ENCODE measurements around the gene MIA3. TPM values are rescaled to one million over a fixed set of nuclear protein-coding genes. Genes with fewer than 3 reads are reported as not detected.

Gene MIA3
- total RNA-seq, 1 donor from 2014 or later = 56.5 TPM

DNA sequence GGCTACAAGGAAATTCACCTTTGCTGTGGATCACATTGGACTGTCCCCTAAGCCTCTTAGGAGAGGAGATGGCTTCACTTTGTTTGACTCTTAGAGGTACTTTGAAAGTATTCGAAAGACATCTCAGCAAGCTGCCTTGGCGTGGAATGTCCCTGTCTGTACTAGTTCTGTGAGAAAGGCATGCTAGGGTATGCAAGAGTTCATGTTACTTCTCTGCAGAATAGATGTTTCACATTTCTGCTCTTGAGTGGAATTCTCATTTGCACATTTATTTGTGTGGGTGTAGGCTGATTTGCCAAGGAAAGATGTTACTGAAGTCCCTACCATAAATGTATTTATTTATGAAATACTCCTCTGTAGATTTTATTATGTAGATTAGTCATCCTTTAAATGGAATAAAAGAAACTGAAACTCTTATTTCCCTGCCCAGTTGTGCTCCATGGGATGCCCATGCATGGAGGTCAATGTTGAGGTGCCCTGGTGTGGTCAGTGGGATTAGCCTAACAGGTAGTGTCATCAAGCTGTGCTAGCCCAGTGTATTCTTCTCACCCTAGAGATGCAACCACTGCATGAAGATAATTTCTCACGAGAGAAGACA lies 13.8 kb downstream of the MIA3 start:
- Mint-ChIP-seq H3K4me3 (no peak overlapping the region), H3K27me3 (ENCODE audit: low read depth) (no peaks in the 10 kb centered on the region), H3K27ac (ENCODE audit: unreplicated experiment) (no peak overlapping the region), H3K36me3 (ENCODE audit: low read depth) (peaks cover 8% of the 10 kb centered on the region), H3K9me3 (no peaks in the 10 kb centered on the region), H3K4me1 (no peaks in the 10 kb centered on the region)
- TF ChIP-seq, protein P1, sequence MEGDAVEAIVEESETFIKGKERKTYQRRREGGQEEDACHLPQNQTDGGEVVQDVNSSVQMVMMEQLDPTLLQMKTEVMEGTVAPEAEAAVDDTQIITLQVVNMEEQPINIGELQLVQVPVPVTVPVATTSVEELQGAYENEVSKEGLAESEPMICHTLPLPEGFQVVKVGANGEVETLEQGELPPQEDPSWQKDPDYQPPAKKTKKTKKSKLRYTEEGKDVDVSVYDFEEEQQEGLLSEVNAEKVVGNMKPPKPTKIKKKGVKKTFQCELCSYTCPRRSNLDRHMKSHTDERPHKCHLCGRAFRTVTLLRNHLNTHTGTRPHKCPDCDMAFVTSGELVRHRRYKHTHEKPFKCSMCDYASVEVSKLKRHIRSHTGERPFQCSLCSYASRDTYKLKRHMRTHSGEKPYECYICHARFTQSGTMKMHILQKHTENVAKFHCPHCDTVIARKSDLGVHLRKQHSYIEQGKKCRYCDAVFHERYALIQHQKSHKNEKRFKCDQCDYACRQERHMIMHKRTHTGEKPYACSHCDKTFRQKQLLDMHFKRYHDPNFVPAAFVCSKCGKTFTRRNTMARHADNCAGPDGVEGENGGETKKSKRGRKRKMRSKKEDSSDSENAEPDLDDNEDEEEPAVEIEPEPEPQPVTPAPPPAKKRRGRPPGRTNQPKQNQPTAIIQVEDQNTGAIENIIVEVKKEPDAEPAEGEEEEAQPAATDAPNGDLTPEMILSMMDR (conservative IDR thresholded peaks at IDR 0.05) = no peak
- no peak for DNase-seq (ENCODE audit: low read depth, low spot score)

DNA sequence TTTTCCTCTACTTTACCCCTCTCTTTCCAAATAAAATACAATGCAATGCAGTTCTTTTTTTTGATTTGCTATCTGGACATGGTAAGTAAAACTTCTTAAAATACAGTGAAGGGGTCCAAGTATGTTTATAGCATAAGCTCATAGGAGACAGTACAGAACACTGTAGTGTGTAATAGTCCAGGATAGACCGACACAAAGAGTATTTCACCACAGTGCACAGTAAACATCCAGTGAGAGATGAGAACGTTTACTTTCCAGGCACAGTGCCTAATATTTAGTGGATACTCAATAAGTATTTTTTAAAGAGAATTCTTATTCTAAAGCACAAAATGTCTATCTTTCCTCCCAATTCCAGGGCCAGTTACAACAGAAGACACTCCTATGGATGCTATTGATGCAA lies 14.9 kb downstream of the MIA3 start:
- Mint-ChIP-seq H3K9me3 (no peaks in the 10 kb centered on the region), H3K4me1 (no peaks in the 10 kb centered on the region), H3K36me3 (ENCODE audit: low read depth) (peaks cover 8% of the 10 kb centered on the region), H3K4me3 (no peak overlapping the region), H3K27me3 (ENCODE audit: low read depth) (no peaks in the 10 kb centered on the region), H3K27ac (ENCODE audit: unreplicated experiment) (no peak overlapping the region)
- TF ChIP-seq, protein P1 (conservative IDR thresholded peaks at IDR 0.05) = no peak
- no peak for DNase-seq (ENCODE audit: low read depth, low spot score)

DNA sequence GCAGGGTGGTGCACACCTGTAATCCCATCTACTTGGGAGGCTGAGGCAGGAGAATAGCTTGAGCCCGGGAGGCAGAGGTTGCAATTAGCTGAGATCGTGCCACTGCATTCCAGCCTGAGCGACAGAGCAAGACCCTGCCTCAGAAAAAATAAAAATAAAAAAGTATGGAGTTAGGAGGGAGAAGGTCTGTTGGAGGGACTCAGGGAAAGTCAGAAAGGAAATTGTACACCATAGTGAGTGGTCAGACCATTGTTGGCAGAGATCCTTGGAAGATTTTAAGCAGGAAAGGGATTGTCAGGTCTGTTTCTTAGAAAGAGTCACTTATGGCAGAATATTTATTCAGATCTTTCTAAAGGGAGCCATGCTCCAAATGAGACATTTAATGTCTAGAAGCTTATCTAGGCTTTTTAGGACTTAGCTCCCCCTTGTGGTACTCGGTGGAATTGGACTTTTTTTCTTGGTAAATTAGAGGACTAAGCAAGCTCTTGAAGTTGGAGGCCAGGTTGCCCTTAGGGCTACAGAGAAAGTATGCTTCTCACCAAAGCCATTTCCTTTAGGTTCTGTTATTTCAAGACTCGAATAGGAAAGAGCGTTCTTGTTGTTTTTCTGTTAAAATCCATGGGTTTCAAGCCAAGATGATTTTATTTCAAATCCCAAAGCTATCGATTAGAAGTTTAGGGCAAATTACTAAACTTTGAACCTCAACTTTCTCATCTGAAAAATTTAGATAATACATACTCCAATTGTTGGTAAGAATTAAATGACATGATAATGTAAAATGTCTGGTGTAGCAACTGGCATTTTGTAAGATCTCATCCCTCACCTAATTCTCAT lies 16.5 kb downstream of the MIA3 start:
- Mint-ChIP-seq H3K4me3 (no peak overlapping the region), H3K9me3 (no peaks in the 10 kb centered on the region), H3K36me3 (ENCODE audit: low read depth) (peaks cover 15% of the 10 kb centered on the region), H3K4me1 (no peaks in the 10 kb centered on the region), H3K27ac (ENCODE audit: unreplicated experiment) (no peak overlapping the region), H3K27me3 (ENCODE audit: low read depth) (no peaks in the 10 kb centered on the region)
- peak; percentile 76 for DNase-seq (ENCODE audit: low read depth, low spot score)
- TF ChIP-seq, protein P1 (conservative IDR thresholded peaks at IDR 0.05) = peak; percentile 92

DNA sequence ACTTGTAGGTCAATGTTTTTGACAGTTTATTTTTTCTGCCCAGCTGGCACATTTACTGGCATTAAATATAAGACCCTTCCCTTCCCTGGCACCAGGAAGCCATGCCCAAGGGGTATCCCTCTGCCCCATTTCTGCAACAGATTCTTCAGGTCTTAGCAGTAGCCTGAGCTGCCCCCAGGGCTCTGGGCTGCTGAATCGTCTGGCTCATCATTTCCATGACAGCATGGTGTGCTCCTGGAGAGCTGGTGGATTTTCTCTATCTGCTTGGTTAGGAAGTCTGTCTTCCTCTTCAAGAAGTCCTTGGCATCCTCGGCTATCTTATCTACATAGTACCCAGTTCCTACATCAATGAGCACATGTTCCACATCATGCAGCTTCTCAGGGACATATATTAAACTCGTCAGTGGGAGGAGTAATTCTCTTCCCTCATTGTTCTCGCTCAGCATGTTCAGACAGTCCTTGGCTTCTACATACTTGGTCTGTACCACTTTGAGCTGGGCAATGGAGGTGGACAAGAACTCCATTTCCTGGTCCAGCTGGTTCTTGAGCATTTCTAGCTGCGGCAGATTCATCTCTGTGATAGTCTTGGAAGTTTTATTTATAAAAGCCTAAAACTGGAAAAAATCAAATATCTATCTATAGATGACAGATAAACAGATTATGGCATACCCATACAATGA lies 23.5 kb downstream of the MIA3 start:
- peaks cover 18% of the 10 kb centered on the region for H3K4me1 Mint-ChIP-seq
- H3K4me3 Mint-ChIP-seq = peak overlapping the region; percentile 64
- TF ChIP-seq, protein P1 (conservative IDR thresholded peaks at IDR 0.05) = no peak
- no peak for DNase-seq (ENCODE audit: low read depth, low spot score)
- no peaks in the 10 kb centered on the region for H3K9me3 Mint-ChIP-seq
- H3K27me3 Mint-ChIP-seq (ENCODE audit: low read depth) = no peaks in the 10 kb centered on the region
- no peak overlapping the region for H3K27ac Mint-ChIP-seq (ENCODE audit: unreplicated experiment)
- peaks cover 9% of the 10 kb centered on the region for H3K36me3 Mint-ChIP-seq (ENCODE audit: low read depth)

DNA sequence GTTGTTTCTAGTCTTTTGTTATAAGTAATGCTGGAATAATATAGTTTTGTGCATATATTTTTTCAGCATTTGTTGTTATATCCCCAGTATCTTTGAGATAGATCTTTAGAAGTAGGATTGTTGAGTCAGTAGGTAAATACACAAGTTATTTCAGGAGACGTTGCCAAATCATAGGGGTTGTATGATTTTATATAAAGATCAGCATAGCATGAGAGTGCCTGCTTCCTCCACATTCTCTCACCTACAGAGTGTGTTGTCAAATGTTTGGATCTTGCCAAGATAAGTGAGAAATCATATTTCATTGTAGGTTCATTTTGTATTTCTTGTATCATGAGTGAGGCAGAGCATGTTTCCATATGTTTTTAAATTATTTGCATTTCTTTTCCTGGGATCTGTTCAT lies 24.6 kb downstream of the MIA3 start:
- H3K36me3 Mint-ChIP-seq (ENCODE audit: low read depth) = peaks cover 9% of the 10 kb centered on the region
- H3K4me1 Mint-ChIP-seq = peaks cover 18% of the 10 kb centered on the region
- no peaks in the 10 kb centered on the region for H3K9me3 Mint-ChIP-seq
- no peak overlapping the region for H3K27ac Mint-ChIP-seq (ENCODE audit: unreplicated experiment)
- no peak for DNase-seq (ENCODE audit: low read depth, low spot score)
- H3K4me3 Mint-ChIP-seq = peak overlapping the region; percentile 74
- TF ChIP-seq, protein P1 (conservative IDR thresholded peaks at IDR 0.05) = no peak
- H3K27me3 Mint-ChIP-seq (ENCODE audit: low read depth) = no peaks in the 10 kb centered on the region

Measured in neural crest cell (in vitro differentiated cells).